T-cell (primary cell): Measurements from ENCODE around the gene PUDP. TPM values are rescaled to one million over a fixed set of nuclear protein-coding genes. Genes with fewer than 3 reads are reported as not detected.
A peak's percentile ranks its signal among the peaks of the same experiment; 100 is the strongest.
"Not testable (repeated sequence)": the region's sequence is repeated elsewhere in the genome, so short reads cannot be mapped to it uniquely, and the experiment has no call there.

Source experiments
- ATAC-seq, 4 experiments: fragments of 200-7000 bp in 3 of 4; fragments of 150-1000 bp in 1 of 4; cut with Tn5 transposase; replicated peaks in 1 of 4; 1 replicate in 3 of 4; 2 replicates in 1 of 4; pipeline ENCODE4 v1.10.0; 2021; ENCODE audit warnings: moderate library complexity in 3 of 4, mild to moderate bottlenecking in 2 of 4, moderate number of reproducible peaks in 1 of 4
- CTCF ChIA-PET, 2 donors: fragments of 300-600 bp; sonication (Branson Sonifier 250); formaldehyde crosslinking; loops; one replicate each; lab custom pipeline; 2022; ENCODE audit warnings: antibody characterized with exemption in 2 of 2; lab: Charles Lee
- POLR2A ChIA-PET, 2 donors: fragments of 300-600 bp; sonication (Branson Sonifier 250); formaldehyde crosslinking; loops; one replicate each; lab custom pipeline; 2022; ENCODE audit warnings: antibody characterized with exemption in 2 of 2; lab: Charles Lee
- DNase-seq, 35 experiments: peaks; one replicate each; pipeline versions ENCODE4 v3.0.0 to v3.0.0-alpha.2; 2013 to 2023
- H3K27ac ChIP-seq: one replicate; pipeline ENCODE4 v1.5.1; 2013; ENCODE audit warnings: low read length
- H3K27me3 ChIP-seq, 2 experiments: replicated peaks in 1 of 2; 1 replicate in 1 of 2; 2 replicates in 1 of 2; pipeline versions ENCODE4 v1.6.1 to v1.7.0; 2013; ENCODE audit warnings: low read length in 1 of 2, mixed read lengths in 1 of 2; ENCODE audit not compliant: control insufficient read depth in 2 of 2, insufficient read depth in 2 of 2; ENCODE audit errors: extremely low read depth in 1 of 2
- H3K36me3 ChIP-seq, 2 donors: 1 replicate in 1 of 2; 2 replicates in 1 of 2; pipeline versions ENCODE4 v1.6.1 to v1.7.0; 2013; ENCODE audit warnings: low read length in 1 of 2; ENCODE audit not compliant: control insufficient read depth in 2 of 2, insufficient read depth in 1 of 2; ENCODE audit errors: extremely low read depth in 1 of 2
- H3K4me1 ChIP-seq, 2 experiments: 1 replicate in 1 of 2; 2 replicates in 1 of 2; pipeline versions ENCODE4 v1.6.1 to v1.7.0; 2013; ENCODE audit warnings: low read length in 2 of 2, mixed read lengths in 1 of 2; ENCODE audit not compliant: insufficient read depth in 2 of 2, control insufficient read depth in 1 of 2; ENCODE audit errors: extremely low read depth in 1 of 2
- H3K4me3 ChIP-seq, 2 donors: 1 replicate in 1 of 2; 2 replicates in 1 of 2; pipeline versions ENCODE4 v1.5.1 to v1.7.0; 2013; ENCODE audit warnings: mild to moderate bottlenecking in 2 of 2, low read length in 1 of 2, moderate library complexity in 1 of 2; ENCODE audit not compliant: control insufficient read depth in 1 of 2; ENCODE audit errors: extremely low read depth in 1 of 2
- H3K9me3 ChIP-seq: 2 replicates; pipeline ENCODE4 v1.7.0; 2013
- H3K27ac Mint-ChIP-seq, 2 donors: one replicate each; pipeline ENCODE4 v1.8.0; 2020 to 2021; ENCODE audit warnings: mild to moderate bottlenecking in 2 of 2, mixed read lengths in 2 of 2
- H3K27me3 Mint-ChIP-seq, 2 donors: one replicate each; pipeline ENCODE4 v1.8.0; 2021 to 2022; ENCODE audit warnings: mixed read lengths in 2 of 2
- H3K36me3 Mint-ChIP-seq: one replicate; pipeline ENCODE4 v1.8.0; 2021; ENCODE audit warnings: mixed read lengths
- H3K4me1 Mint-ChIP-seq, 3 donors: one replicate each; pipeline ENCODE4 v1.8.0; 2020 to 2022; ENCODE audit warnings: mixed read lengths in 3 of 3, mild to moderate bottlenecking in 1 of 3
- H3K4me3 Mint-ChIP-seq, 3 donors: one replicate each; pipeline ENCODE4 v1.8.0; 2020 to 2022; ENCODE audit warnings: mild to moderate bottlenecking in 3 of 3, mixed read lengths in 3 of 3, moderate library complexity in 3 of 3
- H3K9me3 Mint-ChIP-seq, 3 donors: one replicate each; pipeline ENCODE4 v1.8.0; 2020 to 2022; ENCODE audit warnings: mixed read lengths in 3 of 3
- WGBS: methylation state at CpG from one replicate; pipeline ENCODE4 v1.1.5; 2013; ENCODE audit warnings: missing lambda C conversion rate; ENCODE audit not compliant: insufficient coverage; 5-methylcytosine and 5-hydroxymethylcytosine counted together
- total RNA-seq, 35 experiments: library from RNA in 6 of 35; stranded (reverse) in 6 of 35; fragments of 120-200 nt in 1 of 35; gene quantifications; one replicate each; pipeline versions ENCODE4 v1.2.1 to v1.2.4 and lab custom pipeline; 2013 to 2026

PUDP gene
- total RNA-seq, 5 donors from 2014 or later (not counting 1 experiment from before 2014, with no cell fraction given) = 9.7 to 15.0 (median 10.1) TPM

- no peaks in the 10 kb centered on the region for H3K36me3 ChIP-seq
- 100% methylated on average over 1 of the region's 3 CpGs for WGBS
- ATAC-seq (no peak), DNase-seq (no peak)
- Mint-ChIP-seq H3K4me1 (no peaks in the 10 kb centered on the region), H3K4me3 (no peak overlapping the region), H3K36me3 (no peaks in the 10 kb centered on the region), H3K9me3 (no peaks in the 10 kb centered on the region), H3K27me3 (no peaks in the 10 kb centered on the region), H3K27ac (no peak overlapping the region)
- H3K27me3 ChIP-seq = no peaks in the 10 kb centered on the region
- no peaks in the 10 kb centered on the region for H3K4me1 ChIP-seq
- ChIA-PET POLR2A (no interaction called here), CTCF (no interaction called here)
- H3K4me3 ChIP-seq = no peak overlapping the region
- H3K9me3 ChIP-seq = no peaks in the 10 kb centered on the region
- no peak overlapping the region for H3K27ac ChIP-seq
Observed at GRCh38 chrX:7184816-7185215, 36.9 kb upstream of the PUDP start.

DNA sequence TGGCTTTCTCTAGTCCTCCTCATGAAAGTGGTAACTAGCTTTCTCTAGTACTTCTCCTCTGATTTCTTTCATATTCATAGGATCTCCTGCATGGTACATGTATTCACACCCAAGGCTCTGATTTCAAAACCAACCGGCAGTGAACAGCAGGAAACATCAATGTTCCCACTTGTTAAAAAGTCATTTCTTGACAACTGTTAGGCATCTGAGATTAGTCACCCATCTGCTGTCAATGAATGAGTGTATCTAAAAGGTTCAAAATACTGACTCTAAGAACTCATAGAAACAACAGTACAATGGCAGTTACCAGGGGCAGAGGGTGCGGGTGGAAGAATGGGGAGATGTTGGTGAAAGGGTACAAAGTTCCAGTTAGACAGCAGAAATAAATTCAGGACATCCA is 31.5 kb upstream of the PUDP start:
- H3K27ac Mint-ChIP-seq = no peak overlapping the region

GRCh38 chrX:7178859-7179258 is 30.9 kb upstream of the PUDP start:
- no CpG with 5 or more reads among the region's 2 CpGs for WGBS
- H3K27ac ChIP-seq, CTCF ChIA-PET, H3K36me3 ChIP-seq, POLR2A ChIA-PET, H3K4me3 ChIP-seq, H3K27ac Mint-ChIP-seq, H3K4me3 Mint-ChIP-seq, H3K9me3 ChIP-seq, H3K4me1 ChIP-seq, H3K27me3 Mint-ChIP-seq, ATAC-seq, H3K36me3 Mint-ChIP-seq, H3K9me3 Mint-ChIP-seq, DNase-seq, H3K27me3 ChIP-seq, H3K4me1 Mint-ChIP-seq: not testable (repeated sequence)

More for the DNA sequence above, 31.5 kb upstream of the PUDP start:
- Mint-ChIP-seq H3K4me3 (no peak overlapping the region), H3K27me3 (no peaks in the 10 kb centered on the region), H3K4me1 (no peaks in the 10 kb centered on the region), H3K9me3 (no peaks in the 10 kb centered on the region), H3K36me3 (no peaks in the 10 kb centered on the region)
- CTCF ChIA-PET = no interaction called here
- Histone ChIP-seq H3K4me3 (no peak overlapping the region), H3K27me3 (no peaks in the 10 kb centered on the region), H3K27ac (no peak overlapping the region), H3K9me3 (no peaks in the 10 kb centered on the region), H3K36me3 (no peaks in the 10 kb centered on the region), H3K4me1 (no peaks in the 10 kb centered on the region)
- DNase-seq (no peak), ATAC-seq (no peak)
- no CpG with 5 or more reads among the region's 2 CpGs for WGBS
- POLR2A ChIA-PET = no interaction called here

DNA sequence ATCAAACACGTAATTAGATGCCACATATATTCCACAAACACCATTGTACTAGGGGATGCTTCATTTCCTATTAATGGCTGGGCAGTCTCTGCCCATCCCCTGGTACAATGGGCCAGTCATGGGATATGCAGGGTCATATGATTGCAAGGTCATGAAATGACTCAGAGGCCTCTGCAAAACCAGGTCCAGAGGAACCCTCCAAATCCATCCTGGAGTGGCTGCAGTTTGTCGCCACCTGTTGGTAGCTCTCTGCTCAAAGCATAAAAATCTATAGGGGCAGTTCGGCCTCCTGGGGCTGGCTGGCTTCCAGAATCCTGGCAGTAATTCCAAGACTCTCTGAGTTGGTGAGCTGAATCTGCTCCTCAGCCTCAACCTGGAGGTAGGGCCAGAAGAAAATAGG is 22.9 kb upstream of the PUDP start:
- ChIA-PET CTCF (no interaction called here), POLR2A (no interaction called here)
- H3K4me3 ChIP-seq = no peak overlapping the region
- DNase-seq (peak in 26 of 35 experiments; percentile 0 to 48 (median 10)), ATAC-seq (no peak)
- Mint-ChIP-seq H3K9me3 (peaks cover 0 to 4% (median 3%) of the 10 kb centered on the region in 3 donors), H3K4me3 (no peak overlapping the region), H3K4me1 (no peaks in the 10 kb centered on the region), H3K27ac (no peak overlapping the region), H3K27me3 (no peaks in the 10 kb centered on the region), H3K36me3 (no peaks in the 10 kb centered on the region)
- no peaks in the 10 kb centered on the region for H3K9me3 ChIP-seq
- no peaks in the 10 kb centered on the region for H3K36me3 ChIP-seq
- H3K27ac ChIP-seq = no peak overlapping the region
- H3K27me3 ChIP-seq = peaks cover 0 to 3% of the 10 kb centered on the region in 2 experiments
- 100% methylated on average over 1 of the region's 3 CpGs for whole genome bisulfite sequencing
- H3K4me1 ChIP-seq = no peaks in the 10 kb centered on the region

GRCh38 chrX:7169627-7170026 is 21.7 kb upstream of the PUDP start:
- Mint-ChIP-seq H3K36me3 (no peaks in the 10 kb centered on the region), H3K4me1 (no peaks in the 10 kb centered on the region), H3K27me3 (no peaks in the 10 kb centered on the region), H3K4me3 (no peak overlapping the region), H3K27ac (no peak overlapping the region), H3K9me3 (peaks cover 0 to 4% (median 3%) of the 10 kb centered on the region in 3 donors)
- no peaks in the 10 kb centered on the region for H3K4me1 ChIP-seq
- DNase-seq (no peak), ATAC-seq (no peak)
- ChIA-PET POLR2A (no interaction called here), CTCF (interaction anchor here in 1 of 2 donors (0.5 kb wide), 1 partner anchor 397 kb away, joined by 3 read pairs; no protein-coding TSS in a partner anchor)
- H3K9me3 ChIP-seq = no peaks in the 10 kb centered on the region
- no peak overlapping the region for H3K27ac ChIP-seq
- H3K4me3 ChIP-seq = no peak overlapping the region
- WGBS = no CpG with 5 or more reads among the region's 3 CpGs
- no peaks in the 10 kb centered on the region for H3K36me3 ChIP-seq
- H3K27me3 ChIP-seq = peaks cover 0 to 3% of the 10 kb centered on the region in 2 experiments

DNA sequence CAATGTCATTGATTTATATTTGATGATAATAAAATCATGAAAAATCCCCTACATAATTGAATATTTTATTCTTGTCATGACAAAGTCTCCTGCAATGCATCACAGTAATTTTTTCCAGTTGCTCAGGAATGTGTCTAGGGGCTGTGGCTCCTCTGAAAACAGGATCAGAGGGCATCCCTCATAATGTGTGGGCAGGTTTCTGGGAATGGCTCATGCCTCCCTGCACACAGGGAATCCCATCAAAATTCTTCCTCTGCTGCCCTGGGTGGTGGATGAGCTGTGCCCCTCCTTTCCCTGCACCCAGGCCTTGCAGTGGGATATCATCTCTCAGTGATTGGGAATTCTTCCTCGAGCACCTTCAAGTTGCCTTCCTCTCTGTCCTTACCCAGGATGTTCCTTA is 20.4 kb upstream of the PUDP start:
- CTCF ChIA-PET = no interaction called here
- Mint-ChIP-seq H3K4me1 (no peaks in the 10 kb centered on the region), H3K4me3 (no peak overlapping the region), H3K27ac (no peak overlapping the region), H3K36me3 (no peaks in the 10 kb centered on the region), H3K27me3 (no peaks in the 10 kb centered on the region), H3K9me3 (peaks cover 0 to 4% (median 3%) of the 10 kb centered on the region in 3 donors)
- peaks cover 0 to 3% of the 10 kb centered on the region in 2 experiments for H3K27me3 ChIP-seq
- no CpG with 5 or more reads among the region's 1 CpG for WGBS
- ATAC-seq (no peak), DNase-seq (no peak)
- no peaks in the 10 kb centered on the region for H3K4me1 ChIP-seq
- H3K36me3 ChIP-seq = no peaks in the 10 kb centered on the region
- no peaks in the 10 kb centered on the region for H3K9me3 ChIP-seq
- no peak overlapping the region for H3K27ac ChIP-seq
- POLR2A ChIA-PET = no interaction called here
- no peak overlapping the region for H3K4me3 ChIP-seq

DNA sequence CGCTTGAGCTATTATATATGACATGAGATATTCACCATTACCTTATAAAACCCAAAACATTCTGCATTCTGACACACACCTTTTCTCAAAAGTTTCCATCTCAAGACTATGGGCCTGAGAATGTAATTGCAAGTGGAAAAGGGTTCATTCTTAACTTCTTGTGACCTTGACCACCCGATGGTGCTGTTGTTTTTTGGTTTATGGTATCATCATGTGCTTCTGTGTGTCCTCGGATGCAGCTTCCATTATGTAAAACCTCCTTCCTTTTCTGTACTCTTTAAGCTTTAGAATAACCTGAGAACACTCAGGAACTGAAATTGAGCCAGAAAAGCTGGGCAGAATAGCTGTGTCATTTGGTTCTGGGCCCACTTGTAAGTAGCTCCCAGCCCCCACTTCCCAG is 16.2 kb upstream of the PUDP start:
- Mint-ChIP-seq H3K9me3 (peaks cover 0 to under 1% (median 0%) of the 10 kb centered on the region in 3 donors), H3K4me1 (no peaks in the 10 kb centered on the region), H3K27me3 (no peaks in the 10 kb centered on the region), H3K27ac (no peak overlapping the region), H3K4me3 (no peak overlapping the region), H3K36me3 (no peaks in the 10 kb centered on the region)
- Histone ChIP-seq H3K27me3 (no peaks in the 10 kb centered on the region), H3K27ac (no peak overlapping the region), H3K4me1 (no peaks in the 10 kb centered on the region), H3K36me3 (no peaks in the 10 kb centered on the region), H3K4me3 (no peak overlapping the region), H3K9me3 (no peaks in the 10 kb centered on the region)
- DNase-seq (no peak), ATAC-seq (no peak)
- CTCF ChIA-PET = no interaction called here
- WGBS = no CpG with 5 or more reads among the region's 3 CpGs
- POLR2A ChIA-PET = no interaction called here
